Adrenal gland (tissue), 12 donors: ENCODE measurements around the gene CREB3L4. TPM values are rescaled to one million over a fixed set of nuclear protein-coding genes. Genes with fewer than 3 reads are reported as not detected.
A peak's percentile ranks its signal among the peaks of the same experiment; 100 is the strongest.
"Not testable (repeated sequence)": the region's sequence is repeated elsewhere in the genome, so short reads cannot be mapped to it uniquely, and the experiment has no call there.

ENCODE experiments used
- DNase-seq, 7 donors: peaks; one replicate each; pipeline ENCODE4 v3.0.0-alpha.2; 2019 to 2020
- H3K27ac ChIP-seq, 5 donors: fragments of 200-600 bp; sonication (generic) in 4 of 5; 1 replicate in 3 of 5; 2 replicates in 2 of 5; pipeline versions ENCODE4 v1.5.1 to v1.8.0; 2016 to 2020; ENCODE audit warnings: mild to moderate bottlenecking in 1 of 5
- H3K27me3 ChIP-seq: fragments of 200-600 bp; 2 replicates; pipeline ENCODE4 v1.8.0; 2021
- H3K36me3 ChIP-seq, 2 donors: fragments of 200-600 bp; replicated peaks in 1 of 2; 1 replicate in 1 of 2; 2 replicates in 1 of 2; pipeline versions ENCODE4 v1.5.1 to v1.8.0; 2018 to 2022
- H3K4me1 ChIP-seq, 2 donors: fragments of 200-600 bp; replicated peaks in 1 of 2; 1 replicate in 1 of 2; 2 replicates in 1 of 2; pipeline versions ENCODE4 v1.5.1 to v1.8.0; 2018 to 2021
- H3K4me3 ChIP-seq, 4 donors: fragments of 200-600 bp; sonication (generic) in 3 of 4; one replicate each; pipeline ENCODE4 v1.5.1; 2016 to 2018
- H3K9me3 ChIP-seq, 3 donors: fragments of 200-600 bp; sonication (generic) in 1 of 3; replicated peaks in 1 of 3; 1 replicate in 2 of 3; 2 replicates in 1 of 3; pipeline versions ENCODE4 v1.5.1 to v1.8.0; 2016 to 2021
- POLR2A ChIP-seq, 2 donors: fragments of 450-650 bp; IDR thresholded peaks; one replicate each; pipeline ENCODE4 v1.6.1; 2017; ENCODE audit warnings: antibody characterized with exemption in 2 of 2, mild to moderate bottlenecking in 2 of 2, moderate library complexity in 1 of 2
- WGBS, 4 donors: extraction: QIAGEN DNeasy Blood & Tissue Kit in 2 of 4; methylation state at CpG; one replicate each; pipeline versions ENCODE4 v1.1.5 to v1.1.7; 2013 to 2017; 5-methylcytosine and 5-hydroxymethylcytosine counted together
- intact Hi-C, 2 donors: fragments of 100-400 bp; cut with DNase I; formaldehyde crosslinking; loops; one replicate each; pipeline versions ENCODE4 v1.14.1 to v1.15.0; 2022 to 2023
- polyA plus RNA-seq, 3 donors: library from polyadenylated mRNA; stranded (reverse); fragments of 200-250 nt in 2 of 3; fragments of 350-450 nt in 1 of 3; fragmentation: Illumina TruSeq in 1 of 3; extraction: RNeasy Lipid Tissue Mini Kit (QIAGEN cat#74804) in 1 of 3; gene quantifications; one replicate each; pipeline ENCODE4 v1.2.3, GENCODE V29; 2013 to 2014
- total RNA-seq, 9 donors: library from RNA; depleted of rRNA in 4 of 9; stranded (reverse); fragments of >200 nt in 4 of 9; fragments of 120-200 nt in 1 of 9; fragmentation: NEBNext Ultra II Directional in 1 of 9; extraction: Animal tissue kit (Norgen Biotek cat#: 25700) in 1 of 9; gene quantifications; one replicate each; pipeline versions ENCODE4 v1.1.0 to v1.2.4, GENCODE V29; 2013 to 2023
- TF ChIP-seq, protein P1 (sequence below), 6 experiments: fragments of 450-650 bp in 4 of 6; fragments of 200-600 bp in 2 of 6; sonication (generic) in 1 of 6; IDR thresholded peaks; 1 replicate in 5 of 6; 2 replicates in 1 of 6; pipeline versions ENCODE4 v1.5.1 to v1.8.0; 2016 to 2021; ENCODE audit warnings: antibody characterized with exemption in 6 of 6, mild to moderate bottlenecking in 2 of 6, moderate library complexity in 1 of 6
- donor health status: healthy with polysubstance abuse.
- donor health status: Bipolar disorder and iron deficiency.
- donor health status: DM: yes; HTN: yes; CAD: no.
- donor health status: DM: no; HTN: no; CAD: no.
- donor health status: DM: no; HTN: no; CAD: no.
- donor health status: DM: yes; HTN: yes; CAD: no.

Gene CREB3L4
- total and polyA plus RNA-seq, 12 donors, result 5.1 to 21.8 (median 15.1) TPM

DNA sequence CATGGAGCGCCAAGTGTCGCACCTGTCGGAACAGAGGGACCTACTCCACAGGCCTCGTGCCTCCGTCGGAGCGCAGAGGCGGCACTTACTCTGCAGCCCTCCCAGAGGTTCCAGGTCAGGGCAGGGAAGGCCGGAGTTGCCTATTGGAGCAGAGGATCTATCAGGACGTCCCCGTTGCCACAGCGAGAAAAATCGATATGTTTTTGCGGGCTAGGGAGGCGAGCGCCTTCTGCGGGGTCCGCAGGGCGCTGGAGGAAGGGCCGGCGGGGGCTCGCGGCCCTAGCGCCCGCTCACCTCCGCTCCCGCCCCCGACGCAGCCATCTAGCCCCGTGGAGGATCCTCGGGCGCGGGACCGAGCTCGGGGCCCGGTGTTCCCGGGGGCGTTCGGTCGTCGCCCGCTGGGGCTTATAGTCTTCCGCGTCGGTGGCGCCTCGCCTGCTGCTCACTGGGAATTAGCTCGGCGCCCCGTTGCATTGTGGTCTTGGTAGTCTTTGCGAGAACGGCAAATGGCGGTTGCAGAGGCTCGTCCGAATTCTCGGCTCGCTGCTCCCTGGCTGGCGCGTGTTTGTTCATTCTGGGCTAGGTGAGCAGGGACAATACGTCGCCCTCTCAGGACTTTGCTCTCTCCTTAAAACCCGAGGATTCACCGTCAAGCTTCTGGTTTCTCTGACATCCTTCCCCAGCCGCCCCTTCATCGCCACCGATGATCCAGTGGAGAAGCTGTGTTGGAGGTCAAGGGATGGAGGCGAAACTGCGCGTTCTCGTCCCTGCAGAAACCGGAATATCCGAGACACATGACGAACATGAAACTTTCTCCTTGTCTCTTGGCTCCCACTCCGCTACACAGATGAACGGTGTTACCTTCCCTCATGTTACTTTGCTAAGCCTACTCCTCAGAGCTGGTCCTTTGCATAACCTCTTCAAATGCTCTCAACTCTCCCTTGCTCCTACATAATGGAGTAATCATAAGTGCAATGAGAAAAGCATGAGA, 9.8 kb downstream of the CREB3L4 start, which contains the start of gene JTB:
TSS of gene JTB (minus strand) at position 425 of the 991 bp plus-strand sequence. CDS start at position 3, 422 bp downstream.
- WGBS, 4 donors, result 0 to 1% (median 0%) methylated on average over 40 to 75 of the region's 75 CpGs
- H3K27me3 ChIP-seq, result no peaks in the 10 kb centered on the region
- intact Hi-C loops, result no loop called here
- TF ChIP-seq, protein P1, sequence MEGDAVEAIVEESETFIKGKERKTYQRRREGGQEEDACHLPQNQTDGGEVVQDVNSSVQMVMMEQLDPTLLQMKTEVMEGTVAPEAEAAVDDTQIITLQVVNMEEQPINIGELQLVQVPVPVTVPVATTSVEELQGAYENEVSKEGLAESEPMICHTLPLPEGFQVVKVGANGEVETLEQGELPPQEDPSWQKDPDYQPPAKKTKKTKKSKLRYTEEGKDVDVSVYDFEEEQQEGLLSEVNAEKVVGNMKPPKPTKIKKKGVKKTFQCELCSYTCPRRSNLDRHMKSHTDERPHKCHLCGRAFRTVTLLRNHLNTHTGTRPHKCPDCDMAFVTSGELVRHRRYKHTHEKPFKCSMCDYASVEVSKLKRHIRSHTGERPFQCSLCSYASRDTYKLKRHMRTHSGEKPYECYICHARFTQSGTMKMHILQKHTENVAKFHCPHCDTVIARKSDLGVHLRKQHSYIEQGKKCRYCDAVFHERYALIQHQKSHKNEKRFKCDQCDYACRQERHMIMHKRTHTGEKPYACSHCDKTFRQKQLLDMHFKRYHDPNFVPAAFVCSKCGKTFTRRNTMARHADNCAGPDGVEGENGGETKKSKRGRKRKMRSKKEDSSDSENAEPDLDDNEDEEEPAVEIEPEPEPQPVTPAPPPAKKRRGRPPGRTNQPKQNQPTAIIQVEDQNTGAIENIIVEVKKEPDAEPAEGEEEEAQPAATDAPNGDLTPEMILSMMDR (IDR thresholded peaks at IDR 0.05), result peak in 1 of 6 experiments; percentile 12
- peak; percentile 82 to 84 for TF ChIP-seq POLR2A (IDR thresholded peaks at IDR 0.05)
- H3K36me3 ChIP-seq, result peaks cover 0 to 45% of the 10 kb centered on the region in 2 donors
- H3K4me3 ChIP-seq, result peak within 1 kb of the TSS; percentile 52 to 87 (median 78)
- peaks cover 17 to 18% of the 10 kb centered on the region in 2 donors for H3K4me1 ChIP-seq
- DNase-seq, result peak; percentile 88 to 96 (median 92)
- no peaks in the 10 kb centered on the region for H3K9me3 ChIP-seq
- peak within 1 kb of the TSS; percentile 34 to 93 (median 90) for H3K27ac ChIP-seq

DNA sequence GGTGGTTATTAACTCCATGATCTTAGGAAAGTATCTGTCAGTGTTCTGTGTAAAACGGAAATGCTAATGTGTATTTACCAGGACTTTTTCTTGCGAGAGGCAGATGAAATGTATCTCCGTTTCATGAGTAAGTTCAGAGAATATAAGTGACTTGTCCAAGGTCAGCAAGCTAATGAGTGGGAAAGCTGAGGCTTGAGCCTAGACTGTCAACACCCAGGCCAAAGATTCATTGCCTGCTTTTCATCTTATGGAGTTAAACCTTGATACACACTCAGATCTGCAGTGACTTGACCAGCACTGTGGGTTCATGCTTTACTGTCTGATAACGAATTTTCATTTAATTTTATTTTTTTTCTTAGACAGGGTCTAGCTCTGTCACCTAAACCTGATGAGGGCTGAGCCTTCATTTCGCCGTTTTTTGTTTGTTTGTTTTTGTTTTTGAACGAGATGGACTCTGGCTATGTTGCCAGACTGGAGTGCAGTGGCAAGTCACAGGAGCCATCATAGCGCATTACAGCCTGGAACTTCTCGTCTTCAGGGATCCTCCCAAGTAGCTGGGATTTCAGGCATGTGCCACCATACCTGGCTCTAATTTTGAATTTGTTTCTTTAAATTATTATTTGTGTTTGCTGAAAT, 10.7 kb downstream of the CREB3L4 start:
- H3K27ac ChIP-seq, result peak overlapping the region in 4 of 5 donors; percentile 86 to 93 (median 91)
- H3K9me3 ChIP-seq, result no peaks in the 10 kb centered on the region
- TF ChIP-seq, protein P1 (IDR thresholded peaks at IDR 0.05), result no peak
- TF ChIP-seq POLR2A (IDR thresholded peaks at IDR 0.05), result no peak
- no peak for DNase-seq
- peaks cover 17 to 18% of the 10 kb centered on the region in 2 donors for H3K4me1 ChIP-seq
- H3K27me3 ChIP-seq, result no peaks in the 10 kb centered on the region
- 52 to 56% (median 54%) methylated on average over 9 of the region's 9 CpGs for WGBS, 4 donors
- intact Hi-C loops, result no loop called here
- peak overlapping the region in 3 of 4 donors; percentile 52 to 87 (median 85) for H3K4me3 ChIP-seq
- H3K36me3 ChIP-seq, result peaks cover 0 to 45% of the 10 kb centered on the region in 2 donors

DNA sequence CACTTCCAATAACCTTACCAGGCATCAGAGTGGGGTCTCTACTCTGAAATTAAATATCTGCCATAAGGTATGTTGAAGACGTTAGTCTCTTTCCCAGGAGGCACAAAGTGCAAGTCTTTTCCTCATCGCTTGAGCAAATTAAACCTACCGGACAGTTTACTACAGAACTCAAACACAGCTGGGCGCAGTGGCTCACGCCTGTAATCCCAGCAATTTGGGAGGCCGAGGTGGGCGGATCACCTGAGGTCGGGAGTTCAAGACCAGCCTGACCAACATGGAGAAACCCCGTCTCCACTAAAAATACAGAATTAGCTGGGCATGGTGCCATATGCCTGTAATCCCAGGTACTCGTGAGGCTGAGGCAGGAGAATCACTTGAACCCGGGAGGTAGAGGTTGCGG, 11.4 kb downstream of the CREB3L4 start:
- H3K27ac ChIP-seq, H3K4me3 ChIP-seq, DNase-seq, H3K9me3 ChIP-seq, H3K27me3 ChIP-seq, intact Hi-C loops: not testable (repeated sequence)
- Histone ChIP-seq H3K4me1 (peaks cover 17 to 21% of the 10 kb centered on the region in 2 donors), H3K36me3 (peaks cover 0 to 38% of the 10 kb centered on the region in 2 donors)
- 90 to 94% (median 92%) methylated on average over 12 of the region's 12 CpGs for WGBS, 4 donors

DNA sequence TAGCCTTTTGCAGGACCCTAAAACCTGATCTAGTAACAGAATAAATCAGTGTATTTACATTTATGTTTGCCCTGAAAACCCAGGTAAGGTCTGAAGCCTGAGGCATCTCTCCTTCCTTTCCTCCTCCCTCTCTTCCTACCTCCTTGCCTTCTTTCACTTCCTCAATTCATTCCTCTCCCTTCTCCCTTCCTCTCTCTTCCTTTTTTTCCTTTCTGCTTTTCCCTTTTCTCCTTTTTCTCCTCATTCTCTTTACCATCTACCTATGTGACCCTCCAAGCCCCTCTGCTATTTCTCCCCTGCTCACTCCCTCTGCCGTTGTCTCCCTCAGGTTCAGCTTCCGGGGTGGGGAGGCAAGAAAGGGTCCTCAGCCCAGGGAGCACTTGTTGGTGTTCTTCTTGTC, 14.0 kb downstream of the CREB3L4 start:
- H3K36me3 ChIP-seq, result peaks cover 0 to 16% of the 10 kb centered on the region in 2 donors
- not testable (repeated sequence) for H3K4me3 ChIP-seq, H3K27me3 ChIP-seq, DNase-seq, H3K9me3 ChIP-seq, H3K27ac ChIP-seq
- 87 to 96% (median 90%) methylated on average over 2 of the region's 2 CpGs for WGBS, 4 donors
- intact Hi-C loops, result loop anchor here in 1 of 2 donors (10.0 kb wide), 1 partner anchor 297 kb away; no protein-coding TSS in a partner anchor
- H3K4me1 ChIP-seq, result peaks cover 22 to 29% of the 10 kb centered on the region in 2 donors
